Omental fat pad (tissue), 4 donors: Measurements from ENCODE around the gene CHADL. TPM values are rescaled to one million over a fixed set of nuclear protein-coding genes. Genes with fewer than 3 reads are reported as not detected.

Experiments
- ATAC-seq: fragments of 150-250 bp; one replicate; pipeline ENCODE4 v1.9.1; 2016; ENCODE audit warnings: mild to moderate bottlenecking, moderate library complexity; ENCODE audit not compliant: low FRiP score
- DNase-seq: peaks from one replicate; pipeline ENCODE4 v3.0.0-alpha.2; 2019; ENCODE audit warnings: low spot score
- total RNA-seq, 4 donors: library from RNA; depleted of rRNA; stranded (reverse); fragments of >200 nt; gene quantifications; one replicate each; pipeline ENCODE4 v1.1.0, GENCODE V29; 2016
- TF ChIP-seq, protein P1 (sequence below), 3 donors: fragments of 450-650 bp; IDR thresholded peaks; one replicate each; pipeline ENCODE4 v1.5.1; 2016 to 2017; ENCODE audit warnings: antibody characterized with exemption in 3 of 3, mild to moderate bottlenecking in 3 of 3, moderate library complexity in 2 of 3

Gene CHADL
- total RNA-seq, 4 donors from 2014 or later = 0.56 to 2.5 (median 1.4) TPM

DNA sequence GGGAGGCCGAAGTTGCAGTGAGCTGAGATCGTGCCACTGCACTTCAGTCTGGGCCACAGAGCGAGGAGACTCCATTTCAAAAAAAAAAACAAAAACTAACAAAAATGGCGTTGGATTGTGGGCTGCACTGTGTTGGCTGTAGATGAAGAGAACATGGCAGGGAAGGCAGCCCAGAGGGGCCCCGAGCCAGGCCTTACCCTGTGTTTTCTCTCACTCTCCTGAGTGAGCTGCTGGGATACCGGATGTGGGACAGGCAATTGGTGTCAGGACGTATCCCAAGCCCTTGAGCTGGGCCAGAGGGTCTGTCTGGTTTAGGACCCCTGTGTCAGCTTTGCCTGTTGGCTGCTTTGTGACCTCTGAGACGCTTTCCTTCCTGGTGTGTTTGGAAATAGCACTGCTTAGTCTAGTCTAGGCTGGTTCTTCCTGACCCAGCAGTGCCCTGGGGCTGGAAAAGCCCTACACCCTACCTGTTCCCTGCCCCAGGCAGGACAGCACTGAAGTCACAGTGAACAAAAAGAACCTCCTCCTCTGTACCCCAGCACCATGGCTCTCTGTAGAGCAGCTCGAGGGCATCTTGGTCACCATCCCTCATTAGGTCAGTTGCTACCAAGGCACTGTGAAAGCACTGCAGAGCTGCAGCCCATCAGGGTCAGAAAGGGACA, 17.8 kb downstream of the CHADL start:
- ATAC-seq (no peak), DNase-seq (no peak)
- TF ChIP-seq, protein P1, sequence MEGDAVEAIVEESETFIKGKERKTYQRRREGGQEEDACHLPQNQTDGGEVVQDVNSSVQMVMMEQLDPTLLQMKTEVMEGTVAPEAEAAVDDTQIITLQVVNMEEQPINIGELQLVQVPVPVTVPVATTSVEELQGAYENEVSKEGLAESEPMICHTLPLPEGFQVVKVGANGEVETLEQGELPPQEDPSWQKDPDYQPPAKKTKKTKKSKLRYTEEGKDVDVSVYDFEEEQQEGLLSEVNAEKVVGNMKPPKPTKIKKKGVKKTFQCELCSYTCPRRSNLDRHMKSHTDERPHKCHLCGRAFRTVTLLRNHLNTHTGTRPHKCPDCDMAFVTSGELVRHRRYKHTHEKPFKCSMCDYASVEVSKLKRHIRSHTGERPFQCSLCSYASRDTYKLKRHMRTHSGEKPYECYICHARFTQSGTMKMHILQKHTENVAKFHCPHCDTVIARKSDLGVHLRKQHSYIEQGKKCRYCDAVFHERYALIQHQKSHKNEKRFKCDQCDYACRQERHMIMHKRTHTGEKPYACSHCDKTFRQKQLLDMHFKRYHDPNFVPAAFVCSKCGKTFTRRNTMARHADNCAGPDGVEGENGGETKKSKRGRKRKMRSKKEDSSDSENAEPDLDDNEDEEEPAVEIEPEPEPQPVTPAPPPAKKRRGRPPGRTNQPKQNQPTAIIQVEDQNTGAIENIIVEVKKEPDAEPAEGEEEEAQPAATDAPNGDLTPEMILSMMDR (IDR thresholded peaks at IDR 0.05) = no peak

DNA sequence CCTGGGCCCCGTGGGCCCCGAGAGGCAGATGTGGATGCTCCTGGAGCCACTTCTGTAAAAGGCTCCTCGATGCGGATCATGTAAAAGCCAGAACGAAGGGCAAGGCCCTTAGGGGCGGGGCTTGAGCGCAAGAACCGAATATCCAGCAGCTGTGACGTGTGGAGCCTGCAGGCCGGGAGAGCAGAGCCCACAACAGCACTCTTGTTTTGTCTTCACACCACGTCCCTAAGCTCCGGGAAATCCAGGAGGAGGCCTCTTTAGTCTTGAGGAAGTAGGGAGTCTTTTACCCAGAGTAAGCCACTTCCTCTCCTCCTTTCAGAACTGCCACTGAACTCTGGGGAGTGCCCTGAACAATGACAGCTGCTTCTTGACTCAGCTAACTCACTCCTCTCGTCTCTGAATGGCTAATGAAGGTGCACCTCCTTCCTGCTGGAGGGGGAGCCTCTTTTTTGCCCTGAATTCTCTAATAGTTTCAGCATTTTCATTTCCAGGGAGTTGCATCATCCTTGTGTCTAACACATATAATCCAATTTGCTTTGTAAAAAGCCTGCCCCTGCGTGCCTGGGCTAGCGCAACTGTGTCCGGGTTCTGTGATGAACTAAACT, 23.1 kb downstream of the CHADL start:
- TF ChIP-seq, protein P1 (IDR thresholded peaks at IDR 0.05) = no peak
- ATAC-seq (peak; percentile 94), DNase-seq (peak; percentile 38)

DNA sequence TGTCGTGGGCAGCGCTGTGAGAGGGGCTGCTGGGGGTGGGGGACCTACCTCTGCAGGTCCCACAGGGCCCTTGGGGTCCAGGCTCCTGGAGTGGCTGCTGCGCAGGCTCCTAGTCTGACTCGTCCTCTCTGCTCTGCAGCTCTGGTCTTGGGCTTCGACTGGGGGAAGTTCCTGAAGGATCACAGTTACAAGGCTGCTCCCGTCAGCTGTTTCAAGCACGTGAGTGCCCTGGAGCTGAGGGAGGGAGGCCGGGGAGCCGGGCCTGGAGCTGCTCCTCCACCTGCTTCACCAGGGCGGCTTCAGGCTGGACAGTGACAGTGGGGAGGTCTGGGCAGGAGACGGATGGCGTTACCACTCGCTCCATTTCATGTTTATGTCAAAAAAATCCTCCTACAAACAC, 23.7 kb downstream of the CHADL start:
- TF ChIP-seq, protein P1 (IDR thresholded peaks at IDR 0.05) = no peak
- no peak for ATAC-seq
- no peak for DNase-seq

DNA sequence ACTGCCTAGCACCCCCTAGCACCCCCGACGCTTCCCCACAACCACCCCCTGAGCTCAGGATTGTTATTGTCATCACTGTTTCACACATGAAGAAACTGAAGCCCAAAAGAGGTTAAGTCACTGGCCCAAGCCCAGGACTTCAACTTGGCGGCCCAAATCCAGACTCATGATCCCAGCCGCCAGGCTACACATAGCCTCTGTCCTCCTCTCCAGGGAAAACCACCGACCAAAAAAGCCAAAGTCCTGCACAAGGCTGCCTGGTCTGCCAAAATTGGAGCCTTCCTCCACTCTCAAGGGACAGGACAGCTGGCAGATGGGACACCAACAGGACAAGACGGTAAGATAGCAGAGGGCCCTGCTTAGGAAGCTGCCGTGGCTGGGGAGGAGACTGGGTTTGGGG, 24.8 kb downstream of the CHADL start:
- DNase-seq (no peak), ATAC-seq (no peak)
- TF ChIP-seq, protein P1 (IDR thresholded peaks at IDR 0.05) = no peak

DNA sequence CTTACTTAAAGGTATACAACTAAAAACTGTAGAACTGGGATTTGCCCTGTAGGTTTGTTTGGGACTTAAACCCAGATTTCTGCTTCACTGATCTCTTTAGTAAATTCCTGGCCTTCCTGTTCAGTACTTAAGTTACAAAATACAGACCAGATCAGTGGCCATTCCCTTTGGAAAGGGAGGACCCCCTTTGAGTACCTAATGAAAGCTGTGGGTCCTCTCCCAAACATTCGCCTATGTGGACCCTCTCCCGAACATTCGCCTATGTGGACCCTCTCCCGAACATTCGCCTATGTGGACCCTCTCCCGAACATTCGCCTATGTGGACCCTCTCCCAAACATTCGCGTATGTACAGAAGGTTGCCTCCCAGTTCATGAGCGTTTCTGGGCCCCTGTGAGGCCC, 25.3 kb downstream of the CHADL start:
- TF ChIP-seq, protein P1 (IDR thresholded peaks at IDR 0.05) = no peak
- ATAC-seq = no peak
- no peak for DNase-seq

DNA sequence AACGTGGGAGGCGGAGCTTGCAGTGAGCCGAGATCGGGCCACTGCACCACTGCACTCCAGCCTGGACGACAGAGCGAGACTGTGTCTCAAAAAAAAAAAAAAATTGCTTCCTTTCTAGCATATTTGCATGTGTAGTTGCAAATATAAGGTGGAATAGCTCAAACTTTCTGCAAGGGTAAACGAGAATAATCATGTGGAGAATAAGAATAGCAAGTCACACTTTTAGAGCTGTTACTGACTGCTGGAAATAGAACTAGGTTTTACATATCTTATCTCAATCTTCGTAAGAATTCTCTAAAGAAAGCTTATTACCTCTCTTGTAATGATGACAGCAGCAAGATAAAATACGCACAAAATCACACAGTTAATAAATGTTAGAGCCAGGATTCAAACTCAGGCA, 34.0 kb downstream of the CHADL start:
- no peak for ATAC-seq
- DNase-seq = no peak
- TF ChIP-seq, protein P1 (IDR thresholded peaks at IDR 0.05) = no peak
